Measurements from ENCODE around the gene DNAJA2.
"Not testable (repeated sequence)": the region's sequence is repeated elsewhere in the genome, so short reads cannot be mapped to it uniquely, and the experiment has no call there.

Gene DNAJA2

GRCh38 chr16:46950009-46950408 lies 23.5 kb downstream of the DNAJA2 start:
- no peaks in the 10 kb centered on the region for H3K36me3 ChIP-seq (ENCODE audit: insufficient read depth, low read length)
- no peak overlapping the region for H3K4me3 ChIP-seq (ENCODE audit: low read depth, low read length)
- H3K27ac ChIP-seq (ENCODE audit: low read depth, low read length) = no peak overlapping the region
- no peaks in the 10 kb centered on the region for H3K79me2 ChIP-seq (ENCODE audit: control insufficient read depth, insufficient read depth, low read length, unreplicated experiment)
- no peak overlapping the region for H2AFZ ChIP-seq (ENCODE audit: low read length, unreplicated experiment)
- H3K27me3 ChIP-seq (ENCODE audit: insufficient read depth, low read length) = no peaks in the 10 kb centered on the region
- no peaks in the 10 kb centered on the region for H3K4me1 ChIP-seq (ENCODE audit: control insufficient read depth, insufficient read depth, low read length, unreplicated experiment)

- no peaks in the 10 kb centered on the region for H3K27me3 ChIP-seq (ENCODE audit: insufficient read depth, low read length)
- no peak overlapping the region for H3K27ac ChIP-seq (ENCODE audit: low read depth, low read length)
- H2AFZ ChIP-seq (ENCODE audit: low read length, unreplicated experiment) = no peak overlapping the region
- H3K79me2 ChIP-seq (ENCODE audit: control insufficient read depth, insufficient read depth, low read length, unreplicated experiment) = no peaks in the 10 kb centered on the region
- no peaks in the 10 kb centered on the region for H3K36me3 ChIP-seq (ENCODE audit: insufficient read depth, low read length)
- H3K4me1 ChIP-seq (ENCODE audit: control insufficient read depth, insufficient read depth, low read length, unreplicated experiment) = no peaks in the 10 kb centered on the region
- H3K4me3 ChIP-seq (ENCODE audit: low read depth, low read length) = no peak overlapping the region
Observed at GRCh38 chr16:46949241-46949892, 24.1 kb downstream of the DNAJA2 start.

GRCh38 chr16:46948548-46949166 lies 24.8 kb downstream of the DNAJA2 start:
- H2AFZ ChIP-seq (ENCODE audit: low read length, unreplicated experiment) = no peak overlapping the region
- no peaks in the 10 kb centered on the region for H3K27me3 ChIP-seq (ENCODE audit: insufficient read depth, low read length)
- H3K79me2 ChIP-seq (ENCODE audit: control insufficient read depth, insufficient read depth, low read length, unreplicated experiment) = no peaks in the 10 kb centered on the region
- no peak overlapping the region for H3K27ac ChIP-seq (ENCODE audit: low read depth, low read length)
- H3K36me3 ChIP-seq (ENCODE audit: insufficient read depth, low read length) = no peaks in the 10 kb centered on the region
- H3K4me1 ChIP-seq (ENCODE audit: control insufficient read depth, insufficient read depth, low read length, unreplicated experiment) = no peaks in the 10 kb centered on the region
- no peak overlapping the region for H3K4me3 ChIP-seq (ENCODE audit: low read depth, low read length)

- Histone ChIP-seq H3K36me3 (ENCODE audit: insufficient read depth, low read length) (no peaks in the 10 kb centered on the region), H3K4me3 (ENCODE audit: low read depth, low read length) (no peak overlapping the region), H3K27me3 (ENCODE audit: insufficient read depth, low read length) (no peaks in the 10 kb centered on the region), H3K79me2 (ENCODE audit: control insufficient read depth, insufficient read depth, low read length, unreplicated experiment) (no peaks in the 10 kb centered on the region), H2AFZ (ENCODE audit: low read length, unreplicated experiment) (no peak overlapping the region), H3K27ac (ENCODE audit: low read depth, low read length) (no peak overlapping the region), H3K4me1 (ENCODE audit: control insufficient read depth, insufficient read depth, low read length, unreplicated experiment) (no peaks in the 10 kb centered on the region)
Observed at GRCh38 chr16:46947900-46948547, 25.4 kb downstream of the DNAJA2 start.

- not testable (repeated sequence) for H2AFZ ChIP-seq (ENCODE audit: low read length, unreplicated experiment); H3K27ac ChIP-seq (ENCODE audit: low read depth, low read length); H3K79me2 ChIP-seq (ENCODE audit: control insufficient read depth, insufficient read depth, low read length, unreplicated experiment); H3K27me3 ChIP-seq (ENCODE audit: insufficient read depth, low read length); H3K4me3 ChIP-seq (ENCODE audit: low read depth, low read length); H3K36me3 ChIP-seq (ENCODE audit: insufficient read depth, low read length); H3K4me1 ChIP-seq (ENCODE audit: control insufficient read depth, insufficient read depth, low read length, unreplicated experiment)
Observed at GRCh38 chr16:46944713-46945112, 28.8 kb downstream of the DNAJA2 start.

GRCh38 chr16:46937536-46937935 lies 35.9 kb downstream of the DNAJA2 start:
- Histone ChIP-seq H2AFZ (ENCODE audit: low read length, unreplicated experiment) (no peak overlapping the region), H3K36me3 (ENCODE audit: insufficient read depth, low read length) (no peaks in the 10 kb centered on the region), H3K4me3 (ENCODE audit: low read depth, low read length) (no peak overlapping the region), H3K79me2 (ENCODE audit: control insufficient read depth, insufficient read depth, low read length, unreplicated experiment) (no peaks in the 10 kb centered on the region), H3K27me3 (ENCODE audit: insufficient read depth, low read length) (no peaks in the 10 kb centered on the region), H3K27ac (ENCODE audit: low read depth, low read length) (no peak overlapping the region), H3K4me1 (ENCODE audit: control insufficient read depth, insufficient read depth, low read length, unreplicated experiment) (no peaks in the 10 kb centered on the region)

GRCh38 chr16:46932802-46933201 lies 40.7 kb downstream of the DNAJA2 start:
- Histone ChIP-seq H3K4me3 (ENCODE audit: low read depth, low read length) (no peak overlapping the region), H3K79me2 (ENCODE audit: control insufficient read depth, insufficient read depth, low read length, unreplicated experiment) (no peaks in the 10 kb centered on the region), H3K27me3 (ENCODE audit: insufficient read depth, low read length) (no peaks in the 10 kb centered on the region), H2AFZ (ENCODE audit: low read length, unreplicated experiment) (no peak overlapping the region), H3K4me1 (ENCODE audit: control insufficient read depth, insufficient read depth, low read length, unreplicated experiment) (no peaks in the 10 kb centered on the region), H3K27ac (ENCODE audit: low read depth, low read length) (no peak overlapping the region), H3K36me3 (ENCODE audit: insufficient read depth, low read length) (no peaks in the 10 kb centered on the region)

- H2AFZ ChIP-seq (ENCODE audit: low read length, unreplicated experiment) = no peak overlapping the region
Observed at GRCh38 chr16:46930861-46931260, 42.6 kb downstream of the DNAJA2 start.

GRCh38 chr16:46929378-46930332 lies 43.8 kb downstream of the DNAJA2 start:
- H3K27ac ChIP-seq (ENCODE audit: low read depth, low read length) = no peak overlapping the region
- no peak overlapping the region for H3K4me3 ChIP-seq (ENCODE audit: low read depth, low read length)

More at GRCh38 chr16:46930861-46931260, 42.6 kb downstream of the DNAJA2 start:
- Histone ChIP-seq H3K4me1 (ENCODE audit: control insufficient read depth, insufficient read depth, low read length, unreplicated experiment) (no peaks in the 10 kb centered on the region), H3K79me2 (ENCODE audit: control insufficient read depth, insufficient read depth, low read length, unreplicated experiment) (no peaks in the 10 kb centered on the region), H3K4me3 (ENCODE audit: low read depth, low read length) (no peak overlapping the region), H3K36me3 (ENCODE audit: insufficient read depth, low read length) (no peaks in the 10 kb centered on the region), H3K27me3 (ENCODE audit: insufficient read depth, low read length) (no peaks in the 10 kb centered on the region), H3K27ac (ENCODE audit: low read depth, low read length) (no peak overlapping the region)

GRCh38 chr16:46928811-46929210 lies 44.7 kb downstream of the DNAJA2 start:
- Histone ChIP-seq H3K4me3 (ENCODE audit: low read depth, low read length) (no peak overlapping the region), H3K36me3 (ENCODE audit: insufficient read depth, low read length) (no peaks in the 10 kb centered on the region), H2AFZ (ENCODE audit: low read length, unreplicated experiment) (no peak overlapping the region), H3K27ac (ENCODE audit: low read depth, low read length) (no peak overlapping the region), H3K4me1 (ENCODE audit: control insufficient read depth, insufficient read depth, low read length, unreplicated experiment) (no peaks in the 10 kb centered on the region), H3K27me3 (ENCODE audit: insufficient read depth, low read length) (no peaks in the 10 kb centered on the region), H3K79me2 (ENCODE audit: control insufficient read depth, insufficient read depth, low read length, unreplicated experiment) (no peaks in the 10 kb centered on the region)

More at GRCh38 chr16:46929378-46930332, 43.8 kb downstream of the DNAJA2 start:
- H3K27me3 ChIP-seq (ENCODE audit: insufficient read depth, low read length) = no peaks in the 10 kb centered on the region
- H2AFZ ChIP-seq (ENCODE audit: low read length, unreplicated experiment) = no peak overlapping the region
- no peaks in the 10 kb centered on the region for H3K4me1 ChIP-seq (ENCODE audit: control insufficient read depth, insufficient read depth, low read length, unreplicated experiment)
- no peaks in the 10 kb centered on the region for H3K36me3 ChIP-seq (ENCODE audit: insufficient read depth, low read length)
- H3K79me2 ChIP-seq (ENCODE audit: control insufficient read depth, insufficient read depth, low read length, unreplicated experiment) = no peaks in the 10 kb centered on the region

Measured in ACC112 (cell line).